Tibial nerve (tissue), 4 donors: ENCODE results near the gene GCNT3.

Experiments
- EP300 ChIP-seq, 2 donors: sonication (generic); formaldehyde crosslinking; IDR thresholded peaks; one replicate each; pipeline ENCODE4 v1.6.1; 2017; ENCODE audit warnings: antibody characterized with exemption in 2 of 2, mild to moderate bottlenecking in 1 of 2
- POLR2A ChIP-seq, 2 donors: fragments of 450-650 bp; IDR thresholded peaks; one replicate each; pipeline ENCODE4 v1.6.1; 2017; ENCODE audit warnings: antibody characterized with exemption in 2 of 2, mild to moderate bottlenecking in 2 of 2, moderate library complexity in 2 of 2
- TF ChIP-seq, protein P1 (sequence below), 5 experiments: fragments of 200-600 bp in 3 of 5; fragments of 450-650 bp in 2 of 5; sonication (generic) in 3 of 5; IDR thresholded peaks; one replicate each; pipeline ENCODE4 v1.5.1; 2016 to 2019; ENCODE audit warnings: antibody characterized with exemption in 5 of 5, mild to moderate bottlenecking in 3 of 5, moderate library complexity in 2 of 5

DNA sequence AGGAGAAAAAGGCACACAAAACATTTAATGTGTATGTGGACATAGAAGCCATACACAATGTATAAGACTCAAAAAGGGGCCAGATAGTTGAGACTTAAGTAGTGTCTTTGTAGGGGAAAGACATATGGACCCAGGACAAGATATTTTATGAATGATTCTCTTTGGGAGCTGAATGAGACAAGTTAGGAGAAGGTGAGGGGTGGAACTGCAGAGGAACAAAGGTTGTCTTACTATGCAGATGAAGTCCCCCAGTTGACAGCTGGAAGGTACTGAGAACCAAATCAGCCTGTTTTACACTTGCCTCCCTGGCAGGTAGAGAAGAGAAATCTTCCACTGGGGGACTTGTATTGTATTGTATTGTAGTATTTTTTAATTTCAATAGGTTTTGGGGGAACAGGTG, 14.9 kb upstream of the GCNT3 start:
- TF ChIP-seq, protein P1, sequence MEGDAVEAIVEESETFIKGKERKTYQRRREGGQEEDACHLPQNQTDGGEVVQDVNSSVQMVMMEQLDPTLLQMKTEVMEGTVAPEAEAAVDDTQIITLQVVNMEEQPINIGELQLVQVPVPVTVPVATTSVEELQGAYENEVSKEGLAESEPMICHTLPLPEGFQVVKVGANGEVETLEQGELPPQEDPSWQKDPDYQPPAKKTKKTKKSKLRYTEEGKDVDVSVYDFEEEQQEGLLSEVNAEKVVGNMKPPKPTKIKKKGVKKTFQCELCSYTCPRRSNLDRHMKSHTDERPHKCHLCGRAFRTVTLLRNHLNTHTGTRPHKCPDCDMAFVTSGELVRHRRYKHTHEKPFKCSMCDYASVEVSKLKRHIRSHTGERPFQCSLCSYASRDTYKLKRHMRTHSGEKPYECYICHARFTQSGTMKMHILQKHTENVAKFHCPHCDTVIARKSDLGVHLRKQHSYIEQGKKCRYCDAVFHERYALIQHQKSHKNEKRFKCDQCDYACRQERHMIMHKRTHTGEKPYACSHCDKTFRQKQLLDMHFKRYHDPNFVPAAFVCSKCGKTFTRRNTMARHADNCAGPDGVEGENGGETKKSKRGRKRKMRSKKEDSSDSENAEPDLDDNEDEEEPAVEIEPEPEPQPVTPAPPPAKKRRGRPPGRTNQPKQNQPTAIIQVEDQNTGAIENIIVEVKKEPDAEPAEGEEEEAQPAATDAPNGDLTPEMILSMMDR (IDR thresholded peaks at IDR 0.05) = no peak
- TF ChIP-seq POLR2A (IDR thresholded peaks at IDR 0.05) (no peak), EP300 (IDR thresholded peaks at IDR 0.05) (no peak)
